Measurements from ENCODE around the gene PHKG1.
"Not testable (repeated sequence)": the region's sequence is repeated elsewhere in the genome, so short reads cannot be mapped to it uniquely, and the experiment has no call there.

DNA sequence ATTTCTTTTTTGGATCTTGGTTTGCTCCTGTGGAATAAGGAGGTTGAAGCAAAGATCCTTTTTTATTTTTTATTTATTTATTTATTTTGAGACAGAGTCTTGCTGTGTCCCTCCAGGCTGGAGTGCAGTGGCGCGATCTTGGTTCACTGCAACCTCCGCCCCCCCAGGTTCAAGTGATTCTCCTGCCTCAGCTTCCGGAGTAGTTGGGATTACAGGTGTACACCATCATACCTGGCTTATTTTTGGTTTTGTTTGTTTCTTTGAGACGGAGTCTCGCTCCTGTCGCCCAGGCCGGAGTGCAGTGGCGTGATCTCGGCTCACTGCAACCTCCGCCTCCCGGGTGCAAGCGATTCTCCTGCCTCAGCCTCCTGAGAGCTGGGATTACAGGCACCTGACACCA is 26.4 kb downstream of the PHKG1 start:
- TF ChIP-seq, protein P1, sequence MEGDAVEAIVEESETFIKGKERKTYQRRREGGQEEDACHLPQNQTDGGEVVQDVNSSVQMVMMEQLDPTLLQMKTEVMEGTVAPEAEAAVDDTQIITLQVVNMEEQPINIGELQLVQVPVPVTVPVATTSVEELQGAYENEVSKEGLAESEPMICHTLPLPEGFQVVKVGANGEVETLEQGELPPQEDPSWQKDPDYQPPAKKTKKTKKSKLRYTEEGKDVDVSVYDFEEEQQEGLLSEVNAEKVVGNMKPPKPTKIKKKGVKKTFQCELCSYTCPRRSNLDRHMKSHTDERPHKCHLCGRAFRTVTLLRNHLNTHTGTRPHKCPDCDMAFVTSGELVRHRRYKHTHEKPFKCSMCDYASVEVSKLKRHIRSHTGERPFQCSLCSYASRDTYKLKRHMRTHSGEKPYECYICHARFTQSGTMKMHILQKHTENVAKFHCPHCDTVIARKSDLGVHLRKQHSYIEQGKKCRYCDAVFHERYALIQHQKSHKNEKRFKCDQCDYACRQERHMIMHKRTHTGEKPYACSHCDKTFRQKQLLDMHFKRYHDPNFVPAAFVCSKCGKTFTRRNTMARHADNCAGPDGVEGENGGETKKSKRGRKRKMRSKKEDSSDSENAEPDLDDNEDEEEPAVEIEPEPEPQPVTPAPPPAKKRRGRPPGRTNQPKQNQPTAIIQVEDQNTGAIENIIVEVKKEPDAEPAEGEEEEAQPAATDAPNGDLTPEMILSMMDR (IDR thresholded peaks at IDR 0.05 in 4 of 5, conservative IDR thresholded peaks at IDR 0.05 in 1 of 5): not testable (repeated sequence)
- TF ChIP-seq POLR2A (IDR thresholded peaks at IDR 0.05): not testable (repeated sequence)

All from gastrocnemius medialis (tissue), 4 donors.